ENCODE data around the gene WDR7.

WDR7 gene

DNA sequence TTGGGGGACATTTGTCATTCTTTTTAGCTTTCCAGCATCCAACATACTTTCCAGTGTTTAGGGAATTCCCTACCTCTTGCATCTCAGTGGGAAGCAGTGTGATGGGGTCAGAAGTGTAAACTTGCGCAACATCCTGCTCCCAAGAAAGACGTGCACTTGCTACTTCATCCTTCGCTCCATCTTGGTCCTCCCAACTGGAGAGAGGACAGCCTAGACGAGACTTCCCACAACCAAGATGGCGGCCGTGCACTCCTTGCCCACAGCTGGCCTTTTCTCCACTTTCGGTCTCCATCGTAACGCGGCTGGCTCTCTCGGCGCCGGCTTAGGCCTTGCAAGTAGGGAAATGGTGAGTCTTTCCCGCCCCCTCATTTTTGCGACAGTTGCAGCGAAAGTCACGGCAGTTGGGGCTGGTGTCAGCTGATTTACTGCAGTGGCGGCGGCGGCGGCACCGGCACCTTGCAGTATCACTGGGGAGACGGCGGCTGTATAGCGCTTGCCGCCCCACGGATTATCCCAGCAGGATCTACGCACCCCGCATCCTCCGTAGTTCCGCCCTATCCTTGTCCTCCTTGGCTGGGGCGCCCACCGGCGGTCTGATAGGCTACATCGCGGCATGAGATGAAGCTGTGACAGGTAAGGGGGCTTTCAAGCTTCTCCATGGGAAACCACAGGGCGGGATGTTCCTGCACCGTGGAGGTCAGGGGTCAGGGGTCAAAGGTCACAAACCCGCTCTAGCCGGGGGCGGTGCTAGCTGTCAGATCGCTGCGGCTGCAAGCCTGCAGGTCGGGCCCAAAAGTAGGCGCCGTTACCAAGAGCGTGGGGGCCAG is at the start of gene WDR7:
Gene WDR7 (plus strand): TSS at position 416 of the 827 bp plus-strand sequence. CDS start 21,157 bp downstream, outside the sequence.
- DNase-seq (ENCODE audit: low read depth, low spot score) = peak; percentile 97

DNA sequence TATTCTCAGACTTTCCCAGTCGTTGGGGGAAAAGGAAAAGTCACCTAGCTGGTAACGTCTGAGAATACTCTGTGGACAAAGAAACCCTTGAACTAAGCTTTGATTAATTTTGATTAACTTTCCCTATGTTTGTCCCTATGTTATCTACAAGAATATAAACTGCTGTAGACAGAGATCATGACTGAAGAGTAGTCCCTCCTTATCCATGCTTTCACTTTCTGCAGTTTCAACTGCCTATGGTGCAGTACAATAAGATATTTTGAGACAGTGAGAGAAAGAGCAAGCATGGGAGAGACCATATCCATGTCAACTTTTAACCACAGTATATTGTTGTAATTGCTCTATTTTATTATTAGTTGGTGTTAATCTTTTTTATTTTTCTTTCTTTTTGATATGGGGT is 44.5 kb upstream of the WDR7 start:
- no peak for DNase-seq (ENCODE audit: low read depth, low spot score)

DNA sequence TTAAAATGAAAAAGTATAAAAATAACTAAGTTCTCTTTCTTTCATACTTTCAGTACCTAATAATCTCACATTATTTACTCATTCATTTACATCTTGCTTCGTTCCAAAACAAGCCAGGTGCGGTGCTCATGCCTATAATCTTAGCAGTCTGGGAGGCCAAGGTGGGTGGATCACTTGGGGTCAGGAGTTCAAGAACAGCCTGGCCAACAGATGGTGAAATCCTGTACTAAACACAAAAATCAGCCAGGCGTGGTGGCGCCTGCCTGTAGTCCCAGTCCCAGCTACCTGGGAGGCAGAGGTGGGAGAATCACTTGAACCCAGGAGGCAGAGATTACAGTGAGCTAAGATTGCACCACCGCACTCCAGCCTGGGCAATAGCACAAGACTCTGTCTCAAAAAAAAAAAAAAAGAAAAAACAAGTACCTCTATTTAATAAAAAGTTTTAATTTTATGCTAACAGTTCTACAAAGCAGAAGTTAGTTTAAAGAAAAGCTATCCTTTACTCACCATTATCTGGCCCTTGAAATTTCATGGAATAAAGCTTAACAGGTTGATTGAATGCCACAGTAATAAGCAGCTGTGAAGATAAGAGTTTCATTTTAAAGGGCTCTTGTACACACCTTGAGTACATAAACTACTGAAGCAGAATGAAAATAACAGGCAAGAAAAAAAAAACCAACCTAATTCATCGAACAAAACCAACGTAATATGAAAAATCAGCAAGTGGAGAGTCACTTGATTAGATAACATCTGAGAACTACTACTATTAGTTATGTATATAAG is 35.2 kb upstream of the WDR7 start:
- no peak for DNase-seq (ENCODE audit: low read depth, low spot score)

DNA sequence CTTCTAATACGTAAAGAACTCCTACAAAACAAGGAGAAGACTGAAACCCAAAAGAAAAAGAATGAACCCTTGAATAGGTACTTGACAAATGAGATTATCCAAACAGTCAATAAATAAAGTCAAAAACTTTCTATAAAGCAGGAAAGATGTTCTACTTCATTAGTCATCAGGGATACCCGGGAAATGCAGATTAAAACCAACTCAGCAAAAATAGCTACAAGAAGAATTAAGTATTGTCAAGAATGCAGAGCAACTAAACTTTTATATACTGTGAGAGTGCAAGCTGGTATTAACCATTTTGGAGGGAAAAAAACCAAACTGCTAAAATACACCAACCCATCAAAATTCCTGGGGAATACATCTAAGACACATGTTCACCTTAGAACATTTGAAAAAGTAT is 23.2 kb upstream of the WDR7 start:
- no peak for DNase-seq (ENCODE audit: low read depth, low spot score)

DNA sequence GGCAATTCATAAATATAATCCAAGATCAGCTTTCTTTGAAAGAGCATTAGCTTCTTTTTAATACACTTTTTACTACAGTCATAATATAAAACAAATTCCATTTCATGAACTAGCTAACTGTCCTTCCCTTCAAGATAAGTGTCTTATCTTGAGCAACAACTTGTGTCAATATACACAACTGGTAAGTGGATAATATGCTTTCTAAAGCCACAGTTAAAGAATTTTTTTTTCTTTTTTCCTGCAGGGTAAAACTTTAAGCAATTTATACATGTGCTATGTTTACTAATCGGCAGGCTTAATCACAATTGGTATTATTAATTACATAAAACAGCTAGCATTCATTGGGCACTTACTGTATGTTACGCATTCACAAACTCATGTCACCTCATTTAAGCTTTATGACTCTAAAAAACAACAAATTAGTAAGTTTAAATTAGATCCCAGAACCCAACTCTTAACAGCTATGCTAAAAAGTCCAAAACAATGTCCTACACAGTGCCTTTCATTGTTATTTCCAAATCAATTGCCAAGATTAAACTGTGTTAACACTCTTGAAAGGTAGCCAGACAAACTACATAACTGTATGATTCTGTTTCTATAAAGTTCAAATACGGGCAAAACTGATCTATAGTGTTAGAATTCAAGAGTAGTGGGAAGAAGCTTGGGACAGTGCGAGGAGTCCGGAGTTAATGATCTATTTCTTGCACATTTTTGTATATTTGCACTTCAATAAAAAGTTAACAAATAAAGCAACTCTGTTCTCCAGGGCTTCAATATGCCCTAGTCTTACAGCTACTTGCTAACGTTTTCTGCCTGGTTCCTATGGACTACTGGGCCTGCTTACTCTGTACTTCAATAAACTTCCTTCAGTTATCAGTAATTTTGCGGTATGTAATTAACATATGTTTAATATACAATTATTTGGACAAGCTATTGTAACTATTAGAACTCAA is 18.8 kb upstream of the WDR7 start:
- DNase-seq (ENCODE audit: low read depth, low spot score) = no peak

DNA sequence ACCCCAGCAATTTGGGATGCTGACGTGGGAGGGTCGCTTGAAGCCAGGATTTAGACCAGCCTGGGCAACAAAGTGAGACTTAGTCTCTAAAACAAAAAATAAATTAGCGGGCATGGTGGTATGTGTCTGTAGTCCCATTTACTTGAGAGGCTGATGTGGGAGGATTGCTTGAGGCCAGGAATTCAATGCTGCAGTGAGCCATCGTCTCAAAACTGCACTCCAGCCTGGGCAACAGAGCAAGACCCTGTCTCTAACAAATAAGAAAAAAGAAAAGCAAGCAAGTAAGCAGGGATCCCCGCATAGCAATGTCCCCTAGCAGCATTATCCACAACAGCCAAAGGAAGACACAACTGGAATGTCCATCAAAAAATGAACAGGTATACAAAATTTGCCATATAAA is 16.2 kb upstream of the WDR7 start:
- DNase-seq (ENCODE audit: low read depth, low spot score) = no peak

DNA sequence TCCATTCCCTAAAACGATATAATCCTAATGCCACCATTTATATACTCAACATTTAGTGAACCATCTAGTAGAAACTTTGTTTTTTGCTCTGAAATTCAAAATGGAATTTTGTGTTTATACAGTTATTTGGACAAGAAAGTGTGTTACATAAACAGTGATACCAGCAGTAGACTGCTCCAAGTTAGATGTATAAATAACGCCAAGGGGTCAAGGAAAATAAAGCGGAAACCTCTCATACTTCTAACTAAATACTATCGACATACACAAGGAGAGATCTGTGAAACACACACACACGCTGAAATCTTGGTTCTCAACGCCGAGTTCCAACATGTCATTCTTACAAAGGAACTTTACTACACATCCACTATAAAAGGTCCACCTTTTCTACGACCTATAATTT is 14.0 kb upstream of the WDR7 start:
- DNase-seq (ENCODE audit: low read depth, low spot score) = no peak

DNA sequence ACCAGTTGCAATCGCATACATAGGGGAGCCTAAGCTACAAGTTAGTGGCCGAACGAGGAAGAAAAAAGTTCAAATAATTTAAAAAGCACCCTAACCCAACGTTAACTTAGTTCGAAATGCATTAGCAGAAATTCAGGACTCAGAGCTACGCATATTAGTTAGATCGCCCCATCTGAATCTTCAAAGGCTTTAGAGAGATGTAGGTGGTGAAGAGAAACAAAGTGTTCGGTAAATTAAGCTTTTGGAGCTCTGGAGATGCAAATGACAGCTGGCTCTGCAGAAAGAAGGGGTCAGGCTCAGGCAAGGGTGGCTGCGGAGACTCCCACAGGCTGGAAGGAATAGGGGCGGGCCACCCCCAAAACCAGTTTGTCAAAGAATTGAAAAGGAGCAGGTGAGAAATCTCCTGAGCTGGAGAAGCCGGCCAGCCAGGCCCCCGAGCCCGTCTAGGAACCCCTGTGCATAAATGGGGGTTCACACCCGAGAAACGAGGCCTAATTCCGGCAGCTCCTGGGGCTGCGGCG is 13.4 kb upstream of the WDR7 start:
- no peak for DNase-seq (ENCODE audit: low read depth, low spot score)

DNA sequence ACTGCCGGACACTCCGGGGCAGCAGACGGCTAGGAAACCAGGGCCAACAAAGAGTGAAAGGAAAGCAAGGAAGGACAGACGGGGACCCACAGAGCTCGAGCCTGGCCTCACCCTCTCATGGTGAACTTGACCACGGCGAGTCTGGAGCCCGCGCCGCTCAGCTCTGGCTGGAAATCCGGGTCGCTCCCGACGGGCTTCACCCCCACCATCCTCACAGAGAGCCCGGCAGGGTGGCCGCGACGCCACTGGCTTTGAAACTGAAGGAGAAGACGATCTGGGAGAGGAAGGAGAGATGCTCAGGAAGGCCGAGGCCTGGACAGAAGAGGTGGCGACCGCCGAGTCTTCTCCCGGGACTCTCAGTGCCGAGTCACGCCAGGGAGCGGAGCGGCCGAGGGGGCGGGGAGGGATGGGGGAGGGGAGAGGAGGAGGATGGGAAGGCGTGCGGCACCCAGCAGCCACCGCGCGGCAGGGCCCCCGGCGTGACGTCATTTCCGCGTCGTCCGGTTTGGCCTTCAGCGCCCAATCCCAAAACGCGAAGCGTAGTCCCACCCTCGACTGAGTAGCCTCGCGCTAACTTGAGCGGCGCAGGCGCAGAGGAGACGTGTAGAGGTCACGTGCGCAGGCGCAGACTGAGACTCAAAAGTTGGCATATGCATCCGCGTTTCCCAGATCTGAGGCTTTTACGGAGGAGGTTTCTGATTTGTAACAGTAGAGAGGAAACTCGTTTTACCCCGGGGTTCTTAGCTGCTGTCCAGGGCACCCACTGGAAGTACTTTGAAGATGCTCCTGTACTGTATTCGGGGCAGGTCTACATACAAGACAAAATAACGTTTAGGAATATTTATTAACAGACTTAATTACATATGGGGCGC is 12.7 kb upstream of the WDR7 start, which contains the start of gene TXNL1:
Gene TXNL1 (minus strand): TSS at position 361 of the 872 bp plus-strand sequence. CDS start 152 bp downstream, at position 209.
- peak; percentile 92 for DNase-seq (ENCODE audit: low read depth, low spot score)

DNA sequence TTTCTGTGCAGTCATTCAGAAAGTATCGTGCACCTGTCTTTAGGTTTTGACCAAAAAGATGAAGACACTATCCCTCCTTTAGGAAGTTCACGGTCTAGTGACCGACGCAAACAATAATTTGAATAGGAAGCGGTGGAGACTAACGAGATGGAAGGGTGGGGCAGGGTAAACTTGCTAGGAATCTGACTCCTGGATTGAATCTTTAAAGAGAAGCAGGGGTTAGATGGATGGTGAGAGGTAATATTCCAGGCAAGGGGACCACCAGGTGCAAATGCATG is 12.1 kb upstream of the WDR7 start:
- no peak for DNase-seq (ENCODE audit: low read depth, low spot score)

DNA sequence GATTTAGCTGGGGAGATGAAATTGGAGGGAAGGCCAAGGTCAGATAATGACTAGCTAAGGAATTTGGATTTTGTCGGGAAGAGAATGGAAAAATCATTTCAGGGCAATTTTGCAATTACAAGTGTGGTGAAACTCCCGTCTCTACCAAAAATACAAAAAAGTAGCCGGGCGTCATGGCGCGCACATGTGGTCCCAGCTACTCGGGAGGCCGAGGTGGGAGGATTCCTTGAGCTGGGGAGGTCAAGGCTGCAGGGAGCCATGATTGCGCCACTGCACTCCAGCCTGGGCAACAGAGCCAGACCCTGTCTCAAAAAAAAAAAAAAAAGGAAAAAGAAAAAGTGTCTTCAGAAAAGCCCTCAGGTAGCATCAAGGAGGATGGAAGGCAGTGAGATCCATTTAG is 11.6 kb upstream of the WDR7 start:
- DNase-seq (ENCODE audit: low read depth, low spot score) = no peak

DNA sequence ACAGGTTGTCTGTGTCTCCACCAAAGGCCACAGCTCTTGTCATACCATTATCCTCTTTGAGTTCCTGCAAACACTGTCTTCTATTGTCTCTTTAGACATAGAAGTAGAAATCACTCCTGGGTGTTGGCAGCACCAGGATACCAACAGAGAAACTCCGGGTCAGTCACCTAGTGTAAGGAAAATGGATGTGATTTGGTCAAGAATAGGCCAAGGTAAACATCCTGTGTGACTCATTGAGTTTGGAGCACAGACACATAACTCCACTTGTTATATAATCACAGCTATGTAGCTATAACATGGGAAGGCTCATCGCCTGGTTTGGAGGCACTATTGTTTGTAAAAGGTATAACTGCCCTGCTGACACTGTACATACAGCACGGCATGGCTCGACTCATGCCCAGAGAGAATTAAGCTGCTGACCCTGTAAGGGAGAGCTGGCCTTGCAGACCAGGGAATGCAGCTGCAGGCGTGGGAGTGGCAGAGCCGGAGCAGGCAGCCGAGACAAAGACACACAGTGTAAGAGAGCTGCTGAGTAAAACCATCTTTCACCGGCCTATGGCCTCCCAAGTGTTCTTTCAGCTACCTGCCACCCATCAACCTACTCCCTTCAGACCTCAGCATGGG is 9.3 kb upstream of the WDR7 start:
- no peak for DNase-seq (ENCODE audit: low read depth, low spot score)

DNA sequence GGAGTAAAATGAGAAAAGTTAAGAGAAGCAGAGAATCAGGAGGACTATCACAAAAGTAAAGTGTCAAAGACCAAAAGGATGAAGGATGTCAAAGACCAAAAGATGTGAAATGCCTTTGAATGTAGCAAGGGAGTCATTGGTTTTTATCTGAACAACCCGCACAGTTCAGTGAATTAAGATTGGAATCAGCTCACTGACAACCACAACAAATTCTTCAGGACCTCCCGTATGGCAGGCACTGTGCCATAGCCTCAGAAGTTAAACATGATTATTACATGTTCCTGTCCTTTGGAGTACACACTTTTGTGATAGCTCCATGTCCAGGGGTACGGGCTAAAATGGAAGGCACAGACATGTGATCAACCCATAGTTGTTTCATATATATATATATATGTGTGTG is 7.8 kb upstream of the WDR7 start:
- DNase-seq (ENCODE audit: low read depth, low spot score) = no peak

DNA sequence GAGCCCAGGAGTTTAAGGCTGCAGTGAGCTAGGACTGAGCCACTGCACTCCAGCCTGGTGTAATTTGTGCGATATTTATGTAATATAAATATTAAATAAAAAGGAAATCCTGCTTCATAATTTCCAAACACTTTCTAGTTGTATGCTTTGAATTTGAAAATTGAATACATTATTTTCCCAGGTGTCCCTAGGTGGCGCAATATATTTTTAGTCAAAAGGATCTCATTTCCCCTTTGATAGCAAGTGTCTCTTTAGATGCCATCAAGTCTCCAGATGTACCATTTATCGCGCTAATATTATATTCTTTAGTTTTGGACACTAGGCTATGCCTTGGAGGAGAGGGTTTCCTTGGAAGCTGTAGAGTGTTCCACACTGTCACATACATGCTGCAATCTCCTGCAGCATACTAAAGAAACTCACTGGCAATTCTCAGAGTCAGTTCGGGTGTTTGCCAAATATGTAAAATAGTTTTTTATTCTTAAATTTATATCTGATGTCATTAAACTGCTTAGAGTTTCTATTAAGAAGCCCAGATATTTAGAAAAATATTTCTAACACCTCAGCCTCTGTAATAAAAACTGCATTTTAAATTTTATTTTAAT is 5.6 kb upstream of the WDR7 start:
- no peak for DNase-seq (ENCODE audit: low read depth, low spot score)

DNA sequence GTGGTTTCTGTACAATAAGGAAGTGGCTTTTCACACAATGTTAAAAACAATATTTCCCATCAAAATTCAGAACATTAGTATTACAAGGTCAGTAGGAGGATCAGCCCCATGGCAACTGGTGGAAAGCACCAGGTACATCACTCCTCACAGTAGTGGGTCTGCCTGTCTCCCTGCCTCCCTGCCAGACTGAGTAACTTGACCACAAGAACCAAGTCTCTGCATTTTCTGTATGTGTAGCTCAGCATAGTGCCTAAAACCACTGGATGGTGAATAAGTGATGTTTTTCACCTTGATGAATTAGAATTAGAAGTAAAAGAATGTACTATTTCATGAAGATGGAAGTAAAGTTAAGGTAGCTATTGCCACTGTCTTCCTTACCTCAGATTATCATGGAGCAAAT is 4.1 kb upstream of the WDR7 start:
- DNase-seq (ENCODE audit: low read depth, low spot score) = no peak

DNA sequence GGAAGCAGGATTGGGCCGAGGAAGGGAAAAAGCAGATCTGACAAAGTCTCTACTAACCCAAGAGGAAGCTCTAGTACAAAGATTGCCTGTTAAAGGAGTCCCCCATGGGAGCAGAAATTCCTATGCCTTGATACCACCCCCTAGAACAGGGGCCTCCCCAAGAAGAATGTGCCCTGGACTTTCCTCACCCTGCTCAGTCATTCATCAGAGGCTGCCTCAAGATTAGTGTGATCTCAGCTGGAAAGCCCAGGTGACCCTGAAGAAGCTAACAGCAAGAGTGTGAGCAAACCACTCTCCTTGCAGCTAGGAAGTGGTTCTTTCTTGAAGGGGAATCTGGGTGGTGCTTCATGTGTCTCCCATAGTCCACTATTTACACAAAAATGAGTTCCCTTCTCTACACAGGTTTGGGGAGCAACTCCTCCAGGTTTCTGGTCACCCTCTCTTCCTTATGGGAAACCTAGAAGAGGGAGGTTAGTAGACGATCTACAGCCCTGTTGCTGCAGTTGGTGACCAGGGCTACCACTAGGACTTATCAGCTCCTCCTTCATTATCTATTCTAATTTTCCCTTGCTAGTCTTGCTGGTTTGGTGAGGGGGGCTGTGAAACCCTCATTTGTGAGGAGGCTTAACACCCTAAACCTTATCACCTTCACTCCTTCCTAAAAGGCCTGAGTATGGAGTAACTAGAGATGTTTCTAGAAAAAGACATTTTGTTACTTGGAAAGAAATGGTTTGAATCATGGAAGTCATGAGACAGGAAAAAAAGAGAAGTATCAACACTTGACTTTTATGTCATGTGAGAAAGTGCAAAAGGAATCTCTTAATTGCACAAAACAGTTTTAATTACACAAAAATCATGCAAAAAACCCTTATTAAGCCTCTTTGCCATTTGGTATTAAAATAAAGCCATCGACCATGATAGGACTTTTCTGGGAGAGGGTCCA is 2.9 kb upstream of the WDR7 start:
- DNase-seq (ENCODE audit: low read depth, low spot score) = no peak

DNA sequence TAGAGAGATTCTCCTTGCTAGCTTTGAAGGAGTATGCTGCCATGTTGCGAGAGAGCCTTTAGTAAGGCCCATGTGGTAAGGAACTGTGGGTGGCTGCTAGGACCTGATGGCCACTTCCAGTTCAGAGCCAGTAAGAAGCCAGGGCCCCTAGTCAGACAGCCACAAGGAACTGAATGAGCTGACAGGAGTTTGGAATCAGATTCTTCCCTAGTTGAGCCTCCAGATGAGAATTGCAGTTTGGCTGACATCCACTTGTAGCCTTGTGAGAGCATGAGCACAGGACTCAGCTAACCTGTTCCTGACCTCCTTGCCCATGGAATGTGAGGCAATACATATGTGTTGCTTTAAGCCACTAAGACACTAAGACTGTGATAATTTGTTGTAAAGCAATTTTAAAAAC is 1.2 kb upstream of the WDR7 start:
- no peak for DNase-seq (ENCODE audit: low read depth, low spot score)

DNA sequence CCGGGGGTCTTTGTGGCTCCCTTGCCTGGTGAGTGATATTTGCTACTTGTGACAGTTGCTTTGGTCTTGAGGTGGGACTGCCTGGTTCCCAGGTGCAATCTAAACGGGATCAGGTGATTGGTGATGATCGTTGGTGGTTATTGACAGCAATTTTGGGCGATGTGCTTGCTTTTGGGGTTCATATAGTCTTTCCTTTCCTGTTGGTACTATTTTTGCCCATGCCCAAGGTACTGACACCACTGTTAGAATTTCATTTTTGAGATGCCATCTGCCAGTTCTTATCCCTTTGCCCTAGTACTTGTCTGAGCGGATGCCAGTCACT is 573 bp downstream of the WDR7 start:
- DNase-seq (ENCODE audit: low read depth, low spot score) = no peak

DNA sequence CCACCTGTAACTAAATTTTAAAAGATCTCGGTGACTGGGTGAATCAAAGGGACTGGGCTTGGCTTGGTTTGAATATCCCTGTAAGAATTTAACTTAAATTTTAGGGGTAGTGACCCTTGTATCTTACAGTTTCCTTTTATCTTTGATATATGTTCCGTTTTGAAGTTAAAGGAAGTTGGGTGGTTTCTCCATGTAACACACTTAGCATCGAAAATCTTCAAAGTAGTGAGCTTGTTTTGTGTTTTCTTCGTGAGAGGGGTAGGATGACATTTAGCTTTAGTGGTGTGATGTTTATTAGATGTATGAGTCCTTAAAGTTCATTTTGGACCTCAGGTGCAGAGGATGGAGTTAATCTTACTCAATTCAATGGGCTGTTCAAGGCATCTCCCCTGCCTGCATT is 1.6 kb downstream of the WDR7 start:
- no peak for DNase-seq (ENCODE audit: low read depth, low spot score)

Measured in iPS DF 19.7 (cell line).